HFFc6 (cell line): ENCODE data around the gene FBXO42. TPM values are rescaled to one million over a fixed set of nuclear protein-coding genes. Genes with fewer than 3 reads are reported as not detected.

Experiments used
- DNase-seq: peaks from one replicate; pipeline ENCODE4 v3.0.0-alpha.2; 2018
- H3K27ac Mint-ChIP-seq: 2 replicates; pipeline ENCODE4 v1.8.0; 2020; ENCODE audit warnings: mild to moderate bottlenecking, mixed read lengths
- H3K27me3 Mint-ChIP-seq: 2 replicates; pipeline ENCODE4 v1.8.0; 2021; ENCODE audit warnings: mild to moderate bottlenecking, moderate library complexity, mixed read lengths; ENCODE audit not compliant: insufficient read depth
- H3K36me3 Mint-ChIP-seq: 2 replicates; pipeline ENCODE4 v1.8.0; 2021; ENCODE audit warnings: low read depth, mixed read lengths
- H3K4me1 Mint-ChIP-seq: 2 replicates; pipeline ENCODE4 v1.8.0; 2020; ENCODE audit warnings: low read depth, mixed read lengths
- H3K4me3 Mint-ChIP-seq: 2 replicates; pipeline ENCODE4 v1.8.0; 2020; ENCODE audit warnings: mild to moderate bottlenecking, moderate library complexity, mixed read lengths
- H3K9me3 Mint-ChIP-seq: 2 replicates; pipeline ENCODE4 v1.8.0; 2020; ENCODE audit warnings: mild to moderate bottlenecking, mixed read lengths
- CTCF ChIP-seq: fragments of 200-600 bp; sonication (generic); IDR thresholded peaks from 2 replicates; pipeline ENCODE4 v1.5.0; 2021; ENCODE audit warnings: antibody characterized with exemption, mild to moderate bottlenecking
- total RNA-seq, 6 experiments: library from RNA; stranded (reverse); fragmentation: NEBNext Ultra II Directional; extraction: Animal tissue kit (Norgen Biotek cat#: 25700); gene quantifications; 2 replicates in 1 of 6; 3 replicates in 5 of 6; pipeline ENCODE4 v1.2.3, GENCODE V29; 2021

Gene FBXO42
- total RNA-seq, 6 experiments from 2014 or later, result 11.5 to 15.2 (median 13.4) TPM

DNA sequence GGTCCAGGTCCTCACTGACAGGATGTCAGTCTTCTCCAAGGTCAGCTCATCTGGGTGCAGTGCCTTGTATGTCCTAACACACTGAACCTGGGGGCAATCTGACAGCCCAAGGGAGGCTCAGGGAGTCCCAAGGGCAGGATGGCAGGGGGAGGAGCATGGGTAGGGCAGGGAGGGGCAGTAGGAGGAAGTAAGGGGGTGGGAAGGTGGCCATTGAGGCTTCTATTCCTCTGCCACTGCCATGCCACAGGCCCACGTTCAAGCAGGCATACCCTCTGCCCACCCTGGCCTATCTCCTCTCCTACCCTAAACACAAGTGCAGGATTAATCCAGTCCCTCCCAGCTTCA, 153.2 kb downstream of the FBXO42 start:
- no peak for DNase-seq
- Mint-ChIP-seq H3K27me3 (peaks cover 5% of the 10 kb centered on the region; the same call in 1 of the 2 replicates), H3K36me3 (no peaks in the 10 kb centered on the region), H3K9me3 (no peaks in the 10 kb centered on the region), H3K4me3 (no peak overlapping the region), H3K4me1 (no peaks in the 10 kb centered on the region), H3K27ac (no peak overlapping the region; the same call in 1 of the 2 replicates)
- TF ChIP-seq CTCF, result no peak

DNA sequence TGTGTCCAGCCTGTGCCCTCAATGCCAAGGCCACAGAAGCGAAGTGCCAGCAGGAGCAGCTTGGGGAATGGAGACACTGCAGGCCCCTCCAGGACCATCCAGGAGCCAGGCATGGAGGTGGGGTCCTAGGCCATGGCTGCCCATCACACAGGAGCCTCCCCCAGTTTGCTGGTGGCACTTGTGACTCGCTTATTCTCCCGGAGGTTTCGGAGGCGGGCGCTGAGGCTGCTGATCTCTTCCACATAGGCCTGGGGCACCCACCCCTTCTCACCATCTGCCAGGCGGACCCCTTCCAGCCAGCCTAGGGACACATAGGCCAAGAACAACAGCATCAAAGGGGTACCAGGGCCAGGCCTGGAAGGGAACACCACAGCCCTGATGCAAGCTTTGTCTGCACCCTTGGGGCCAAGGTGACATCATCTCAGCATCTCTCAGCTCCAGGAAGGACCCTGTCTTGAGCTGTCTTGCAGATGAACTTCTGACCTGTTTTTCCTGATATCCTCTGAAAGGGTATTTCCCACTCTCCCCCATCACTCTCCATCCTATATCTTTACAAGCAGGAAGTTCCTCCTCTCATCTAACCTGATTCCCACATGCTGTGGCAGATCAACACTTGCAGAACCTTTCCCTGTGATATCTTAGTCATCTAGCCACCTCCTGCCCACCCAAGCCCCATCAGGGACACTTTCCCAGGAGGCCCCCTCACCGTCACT, 153.7 kb downstream of the FBXO42 start:
- Mint-ChIP-seq H3K36me3 (no peaks in the 10 kb centered on the region), H3K9me3 (no peaks in the 10 kb centered on the region), H3K4me3 (no peak overlapping the region), H3K27me3 (peaks cover 5% of the 10 kb centered on the region; the same call in 1 of the 2 replicates), H3K27ac (no peak overlapping the region; the same call in 1 of the 2 replicates), H3K4me1 (no peaks in the 10 kb centered on the region)
- TF ChIP-seq CTCF, result no peak
- DNase-seq, result no peak

DNA sequence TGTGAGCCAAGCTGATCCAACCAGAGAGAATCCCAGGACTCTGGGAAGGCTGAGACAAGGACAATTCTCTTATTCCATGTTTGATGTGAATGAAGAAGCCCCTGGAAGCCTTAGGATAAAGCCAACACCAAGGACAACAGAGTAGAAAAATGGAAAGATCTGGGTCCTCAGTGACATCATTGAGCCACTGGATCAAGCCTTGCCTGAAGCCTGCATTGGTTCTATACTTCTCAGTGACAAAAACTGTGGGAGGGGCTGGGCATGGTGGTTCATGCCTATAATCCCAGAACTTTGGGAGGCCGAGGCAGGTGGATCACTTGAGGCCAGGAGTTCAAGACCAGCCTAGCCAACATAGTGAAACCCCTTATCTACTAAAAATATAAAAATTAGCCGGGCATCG, 155.4 kb downstream of the FBXO42 start:
- Mint-ChIP-seq H3K4me3 (no peak overlapping the region), H3K27me3 (peaks cover 3% of the 10 kb centered on the region; the same call in 1 of the 2 replicates), H3K36me3 (no peaks in the 10 kb centered on the region), H3K27ac (no peak overlapping the region), H3K9me3 (no peaks in the 10 kb centered on the region), H3K4me1 (no peaks in the 10 kb centered on the region)
- no peak for DNase-seq
- TF ChIP-seq CTCF, result no peak

Other genes with a start within 250 kb of the FBXO42 start
- 100 to 1,000 TPM in 1 of 6 experiments, 10 to 100 TPM in 5; 77.3 to 106 (median 81.2) TPM for gene EPHA2, start 196.4 kb downstream of the FBXO42 start, total RNA-seq
- gene ARHGEF19, start 139.8 kb downstream of the FBXO42 start, total RNA-seq, result 1 to 10 TPM; 5.5 to 9.0 (median 7.2) TPM
- gene CPLANE2, start 115.3 kb downstream of the FBXO42 start, total RNA-seq, result 10 to 100 TPM in 1 of 6 experiments, 1 to 10 TPM in 5; 6.5 to 11.8 (median 7.5) TPM
- gene SZRD1, start 14.8 kb upstream of the FBXO42 start, total RNA-seq, result 100 to 1,000 TPM; 210 to 246 (median 229) TPM
- under 1 TPM in 1 of 6 experiments, not detected in 5; 0.07 TPM for gene SPATA21, start 84.9 kb upstream of the FBXO42 start, total RNA-seq
- 10 to 100 TPM; 55.6 to 73.1 (median 62.8) TPM for gene NECAP2, start 88.2 kb upstream of the FBXO42 start, total RNA-seq
- 1,000 to 10,000 TPM; 1,191 to 2,394 (median 1,819) TPM for gene RNU1-1, start 161.8 kb upstream of the FBXO42 start, total RNA-seq